GM18520 (cell line): Measurements from ENCODE around the gene FAM89B.
A peak's percentile ranks its signal among the peaks of the same experiment; 100 is the strongest.

Source experiments
- ATAC-seq: cut with Tn5 transposase; IDR thresholded peaks from one replicate; pipeline ENCODE4 v1.9.1; 2021; ENCODE audit not compliant: unreplicated experiment

FAM89B gene

DNA sequence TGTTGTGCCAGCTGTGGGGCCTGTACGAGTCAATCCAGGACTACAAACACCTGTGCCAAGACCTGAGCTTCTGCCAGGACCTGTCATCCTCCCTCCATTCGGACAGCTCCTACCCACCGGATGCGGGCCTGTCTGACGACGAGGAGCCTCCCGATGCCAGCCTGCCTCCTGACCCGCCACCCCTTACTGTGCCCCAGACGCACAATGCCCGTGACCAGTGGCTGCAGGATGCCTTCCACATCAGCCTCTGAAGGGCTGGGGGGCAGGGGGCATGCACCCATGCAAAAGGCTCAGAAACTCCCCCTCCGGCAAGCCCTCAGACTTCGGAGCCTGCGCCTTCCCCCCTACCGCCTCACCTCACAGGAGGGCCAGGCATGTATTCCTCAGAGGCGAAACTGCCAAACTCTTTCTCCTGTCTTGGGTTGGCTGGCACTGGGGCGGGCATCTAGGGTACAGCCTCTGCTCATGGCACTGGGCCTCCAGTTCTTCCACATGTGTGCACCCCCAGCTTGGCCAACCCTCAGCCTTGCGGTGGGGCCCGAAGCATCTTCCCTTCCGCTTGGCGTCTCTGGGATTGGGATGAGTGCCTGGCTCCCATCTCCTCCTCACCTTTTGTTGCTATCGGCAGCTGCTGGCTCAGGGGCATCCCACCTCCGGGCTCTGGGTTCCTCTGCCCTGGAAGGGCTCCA lies 1.2 kb downstream of the FAM89B start:
- ATAC-seq = no peak

DNA sequence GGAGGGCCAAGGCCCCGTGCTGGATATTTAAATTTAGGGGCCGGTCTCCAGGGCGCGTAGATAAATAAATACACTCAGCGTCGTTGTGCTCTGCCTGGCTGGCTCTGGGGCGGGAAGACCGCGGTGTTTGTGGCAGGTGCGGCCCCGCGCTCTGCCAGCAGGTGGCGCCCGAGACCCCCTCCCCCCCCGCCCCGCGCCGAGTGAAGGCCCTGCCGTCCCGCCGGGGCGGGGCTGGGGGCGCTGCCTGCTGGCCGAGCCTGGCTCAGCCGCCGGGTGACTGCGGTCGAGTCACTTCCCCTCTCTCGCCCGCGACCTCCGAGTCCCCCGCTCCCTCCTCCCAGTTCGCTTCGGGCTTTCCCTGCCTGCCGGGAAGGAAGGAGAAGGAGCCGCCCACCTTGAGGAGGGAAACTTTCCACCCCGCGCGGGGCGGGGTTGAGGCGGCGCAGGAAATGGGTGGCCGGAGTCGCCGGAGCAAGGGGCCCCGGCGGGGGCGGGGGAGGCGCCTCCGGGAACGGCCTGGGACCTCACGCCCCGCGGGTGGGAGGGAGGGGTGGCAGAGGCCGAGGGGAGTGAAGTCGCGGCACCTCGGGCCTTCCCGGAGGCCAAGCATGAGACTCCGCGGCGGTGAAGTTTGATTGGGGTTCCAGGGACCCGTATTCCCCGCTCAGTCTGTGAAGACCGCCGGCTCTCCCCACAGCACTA lies 1.9 kb downstream of the FAM89B start:
- ATAC-seq = peak; percentile 24

DNA sequence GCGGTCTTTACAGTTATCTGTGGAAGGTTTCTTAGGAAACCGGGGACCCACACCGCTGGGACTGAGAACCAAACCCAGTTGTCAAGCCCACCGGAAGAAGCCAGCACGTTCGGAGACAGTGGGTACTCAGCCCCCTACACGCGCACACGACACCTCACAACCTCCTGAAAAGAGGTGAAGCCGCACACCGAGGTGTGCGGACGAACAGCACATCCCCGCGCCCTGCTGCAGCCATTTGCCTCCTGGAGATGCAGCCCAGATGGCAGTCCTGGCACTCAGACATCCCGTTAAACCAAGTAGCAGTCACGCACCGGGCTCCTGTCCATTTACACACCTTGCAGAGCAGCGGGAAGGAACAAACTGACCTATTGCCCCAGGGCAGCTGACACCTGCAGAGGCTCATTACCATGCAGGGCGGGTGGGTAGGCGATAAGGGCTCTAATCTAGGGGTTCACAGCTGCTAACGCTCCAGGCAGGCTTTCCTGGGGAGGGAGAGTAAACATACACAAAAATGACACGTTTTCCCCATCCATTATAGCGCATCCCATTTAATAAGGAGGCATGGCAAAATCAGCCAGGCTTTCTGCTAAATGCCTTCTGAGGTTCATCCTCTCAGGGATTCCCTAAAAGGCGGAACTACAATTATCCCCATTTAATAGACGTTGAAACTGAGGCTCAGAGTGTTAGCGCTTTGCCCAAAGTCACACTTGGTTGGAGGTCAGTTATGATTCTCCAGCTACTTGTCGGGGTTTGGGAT lies 2.7 kb downstream of the FAM89B start:
- no peak for ATAC-seq

DNA sequence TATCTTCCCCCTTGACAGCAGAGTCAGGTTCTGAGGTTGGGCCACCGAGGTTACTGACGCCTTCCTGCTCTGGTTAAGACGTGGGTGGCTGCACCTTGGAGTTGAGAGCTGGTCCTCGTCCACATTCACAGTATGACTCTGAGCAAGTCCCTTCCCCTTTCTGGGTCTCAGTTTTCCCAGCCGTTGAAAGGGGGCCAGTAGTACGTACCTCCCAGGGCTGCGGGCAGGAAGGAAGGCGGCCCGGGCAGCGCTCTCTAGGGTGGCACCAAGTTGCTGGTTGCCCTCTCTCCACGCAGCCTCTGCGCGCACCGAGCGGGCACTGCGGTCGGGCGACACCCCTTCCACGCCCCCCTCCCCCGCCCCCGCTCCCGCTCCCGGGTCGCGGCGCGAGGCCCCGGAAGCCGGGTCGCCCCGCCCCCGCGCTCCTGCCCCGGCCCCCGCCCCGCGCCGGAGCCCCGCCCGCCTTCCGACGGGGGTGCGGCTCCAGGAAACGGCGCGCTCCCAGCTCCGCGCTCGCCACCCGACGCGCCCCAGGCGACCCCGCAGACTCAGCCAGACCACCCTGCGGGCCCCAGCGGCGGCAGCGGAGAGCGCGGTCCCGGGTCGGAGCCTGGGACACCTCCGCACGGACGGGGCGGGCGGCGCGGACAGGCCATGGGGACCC lies 3.4 kb downstream of the FAM89B start, which contains the start of gene EHBP1L1:
EHBP1L1 (plus strand) TSS at position 486 of the 664 bp plus-strand sequence. CDS start 250 bp downstream, outside the sequence.
- no peak for ATAC-seq

DNA sequence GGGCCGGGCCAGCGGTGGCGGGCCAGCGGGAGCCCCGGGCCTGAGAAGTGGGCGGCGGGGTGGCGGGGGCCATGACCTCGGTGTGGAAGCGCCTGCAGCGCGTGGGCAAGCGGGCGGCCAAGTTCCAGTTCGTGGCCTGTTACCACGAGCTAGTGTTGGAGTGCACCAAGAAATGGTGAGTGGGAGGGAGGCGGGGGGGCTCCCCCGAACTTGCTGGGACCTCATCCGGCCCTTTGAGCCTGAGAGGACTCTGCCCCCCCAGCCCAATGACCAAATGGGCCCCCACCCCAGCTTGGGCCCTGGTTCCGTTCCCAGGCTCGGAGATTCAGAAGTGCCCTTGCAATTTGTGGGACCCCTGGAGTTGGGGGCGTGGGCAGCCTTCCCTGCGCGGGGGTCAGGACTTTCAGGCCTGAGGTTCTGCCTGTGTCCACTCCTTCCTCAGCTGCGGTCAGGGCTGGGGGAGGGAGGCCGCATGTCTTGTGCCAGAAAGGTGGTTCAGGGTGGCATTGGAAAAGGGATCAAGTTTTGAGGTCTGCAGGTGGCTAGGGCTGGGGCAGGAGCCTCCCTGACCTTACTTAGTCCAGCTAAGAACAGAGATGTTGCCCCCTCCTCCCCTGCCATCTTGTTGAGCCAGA lies 4.0 kb downstream of the FAM89B start:
- ATAC-seq = no peak

DNA sequence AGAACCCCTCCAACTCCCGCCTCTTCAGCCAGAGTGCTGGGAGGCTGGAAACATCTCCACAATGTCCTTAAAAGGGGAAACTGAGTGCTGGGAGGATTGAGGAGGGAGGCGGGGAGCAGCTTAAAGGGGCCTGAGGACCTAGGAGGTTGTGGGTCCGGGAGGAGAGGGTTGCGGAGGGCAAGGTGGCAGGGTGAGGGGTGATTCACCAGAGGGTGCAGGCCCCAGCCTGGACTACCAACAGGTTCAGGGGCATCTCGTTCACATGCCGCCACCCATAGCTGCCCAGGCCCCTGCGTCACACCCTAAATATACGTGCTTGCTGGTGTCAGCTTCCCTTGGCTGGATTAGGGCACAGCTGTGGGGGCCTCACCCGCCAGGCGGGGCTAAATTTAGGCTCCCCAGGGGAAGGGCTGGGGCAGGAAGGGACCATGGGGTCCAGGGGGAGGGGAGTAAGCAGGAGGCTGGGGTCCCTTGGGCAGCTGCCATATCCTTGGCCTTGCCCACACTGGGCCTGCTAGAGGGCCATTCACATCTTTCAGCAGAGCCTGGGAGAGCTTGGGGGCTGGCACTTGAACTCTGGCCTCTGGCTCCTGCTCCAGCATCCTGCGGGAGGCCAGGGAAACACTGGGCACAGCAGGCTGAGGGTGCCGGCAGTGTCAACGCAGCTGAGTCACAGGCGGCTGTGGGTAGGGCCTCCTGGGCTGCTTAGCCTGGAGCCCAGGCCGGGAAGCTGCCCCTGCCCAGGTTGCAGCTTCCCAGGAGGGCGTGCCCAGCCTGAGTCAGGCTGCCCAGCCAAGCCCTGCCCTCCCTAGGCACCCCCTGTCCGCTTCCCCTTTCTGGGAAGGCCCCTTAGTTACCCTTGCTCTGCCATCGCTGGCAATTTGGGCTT lies 4.8 kb downstream of the FAM89B start:
- ATAC-seq = no peak

DNA sequence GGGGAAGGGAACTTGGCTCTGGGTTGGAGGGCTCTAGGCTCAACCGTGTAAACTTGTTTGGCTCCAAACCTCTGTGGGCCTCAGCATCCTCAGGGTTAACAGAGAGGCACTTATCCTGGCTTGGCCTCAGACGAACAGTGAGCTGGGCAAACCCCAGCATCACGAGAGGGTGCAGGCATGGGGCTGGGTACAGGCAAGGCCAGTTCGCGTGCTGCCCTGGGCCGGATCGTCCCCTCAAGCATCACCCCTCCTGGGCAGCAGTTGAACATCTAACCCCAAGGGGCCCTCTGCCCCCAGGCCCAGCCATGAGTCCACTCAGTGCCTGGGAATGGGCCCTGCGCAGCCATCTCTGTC lies 5.4 kb downstream of the FAM89B start:
- no peak for ATAC-seq

DNA sequence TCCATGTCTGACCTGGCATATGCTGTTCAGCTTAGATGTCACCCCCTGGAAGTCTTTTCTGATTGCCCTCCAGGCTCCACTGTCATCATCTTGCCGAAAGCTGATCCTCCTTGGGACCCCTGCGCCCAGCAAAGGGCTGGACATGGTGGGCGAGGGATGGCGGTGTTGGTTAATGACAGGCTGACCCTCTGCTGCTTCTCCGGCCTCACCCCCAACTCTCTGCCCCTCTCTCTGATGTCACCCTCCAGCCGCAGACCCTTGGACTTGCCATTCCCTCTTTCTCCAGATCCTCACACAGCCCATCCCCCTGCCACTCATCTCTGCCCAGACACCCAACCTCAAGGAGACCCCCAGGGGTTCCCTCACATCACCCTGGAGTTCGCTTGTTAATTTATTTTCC lies 5.8 kb downstream of the FAM89B start:
- ATAC-seq = no peak

DNA sequence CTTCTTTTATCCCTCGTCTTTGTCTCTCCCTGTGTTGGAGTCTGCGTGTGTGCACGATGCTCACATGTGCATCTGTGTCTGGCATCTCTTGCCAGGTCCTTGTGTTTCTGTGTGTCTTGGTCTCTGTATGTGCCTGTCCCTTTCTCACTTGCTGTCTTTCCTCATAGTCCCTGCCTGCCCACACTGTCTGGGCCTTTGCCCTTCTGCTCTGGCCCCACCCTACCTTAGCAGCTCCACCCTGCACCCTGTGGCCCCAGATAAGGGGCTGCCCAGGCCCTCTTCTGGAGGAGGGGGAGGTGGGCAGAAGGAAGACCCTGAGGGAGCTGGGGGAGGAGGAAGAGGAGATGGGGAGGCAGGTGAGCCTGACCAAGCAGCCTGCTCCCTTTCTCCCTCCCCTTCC lies 6.3 kb downstream of the FAM89B start:
- no peak for ATAC-seq

DNA sequence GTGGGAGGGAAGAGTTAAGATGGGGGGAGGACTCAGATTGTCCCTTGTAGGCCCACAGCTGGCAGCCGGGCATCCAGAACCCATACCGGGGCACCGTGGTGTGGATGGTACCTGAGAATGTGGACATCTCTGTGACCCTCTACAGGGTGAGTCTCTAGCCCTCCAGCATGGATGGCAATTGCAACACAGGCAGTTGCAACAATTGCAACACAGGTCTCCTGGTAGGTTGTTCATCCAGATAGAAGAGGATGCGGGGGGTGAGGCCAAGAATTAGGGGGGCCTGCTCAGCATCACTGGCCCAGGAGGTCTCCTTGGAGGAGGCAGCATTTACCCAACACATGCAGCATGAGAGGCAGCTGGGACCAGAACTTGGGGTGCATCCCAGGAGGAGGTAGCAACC lies 7.0 kb downstream of the FAM89B start:
- ATAC-seq = no peak

DNA sequence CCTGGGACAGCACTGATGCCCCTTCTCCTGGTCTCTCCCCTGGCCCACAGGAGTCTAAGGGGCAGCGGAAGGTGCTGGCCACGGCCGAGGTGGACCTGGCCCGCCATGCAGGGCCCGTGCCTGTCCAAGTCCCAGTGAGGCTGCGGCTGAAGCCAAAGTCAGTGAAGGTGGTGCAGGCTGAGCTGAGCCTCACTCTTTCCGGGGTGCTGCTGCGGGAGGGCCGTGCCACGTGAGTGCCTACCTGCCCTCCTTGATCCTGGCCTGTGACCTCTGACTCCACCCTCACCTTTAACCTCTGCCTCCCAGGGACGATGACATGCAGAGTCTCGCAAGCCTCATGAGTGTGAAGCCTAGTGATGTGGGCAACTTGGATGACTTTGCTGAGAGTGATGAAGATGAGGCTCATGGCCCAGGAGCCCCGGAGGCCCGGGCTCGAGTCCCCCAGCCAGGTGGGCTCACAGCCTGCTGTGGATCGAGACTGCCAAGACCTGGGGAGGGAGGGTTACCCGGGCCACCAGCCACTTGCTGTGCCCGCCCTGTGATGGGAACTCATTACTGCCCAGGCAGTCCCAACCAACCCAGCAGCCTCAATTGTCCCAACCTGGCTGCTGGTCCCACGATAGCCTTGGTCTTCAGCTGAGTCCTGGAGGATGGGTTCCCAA lies 7.8 kb downstream of the FAM89B start:
- ATAC-seq = no peak

DNA sequence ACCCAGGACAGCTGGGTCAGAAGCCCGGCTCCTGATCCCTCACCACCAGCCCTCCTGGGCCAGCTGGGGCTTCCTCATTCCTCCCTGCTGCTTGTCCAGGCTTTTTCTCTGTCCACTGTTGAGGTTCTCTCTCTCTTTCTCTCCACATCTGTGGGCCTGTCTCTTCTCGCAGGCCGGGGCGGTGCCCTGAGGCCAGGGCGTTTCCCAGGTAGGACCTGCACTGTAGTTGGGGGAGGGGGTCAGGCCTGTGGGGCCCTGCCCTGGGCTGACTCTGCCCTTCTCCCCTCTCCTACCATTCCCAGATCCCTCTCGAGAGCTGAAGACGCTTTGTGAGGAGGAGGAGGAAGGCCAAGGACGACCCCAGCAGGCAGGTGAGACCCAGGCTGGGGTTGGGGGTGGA lies 8.4 kb downstream of the FAM89B start:
- ATAC-seq = no peak

DNA sequence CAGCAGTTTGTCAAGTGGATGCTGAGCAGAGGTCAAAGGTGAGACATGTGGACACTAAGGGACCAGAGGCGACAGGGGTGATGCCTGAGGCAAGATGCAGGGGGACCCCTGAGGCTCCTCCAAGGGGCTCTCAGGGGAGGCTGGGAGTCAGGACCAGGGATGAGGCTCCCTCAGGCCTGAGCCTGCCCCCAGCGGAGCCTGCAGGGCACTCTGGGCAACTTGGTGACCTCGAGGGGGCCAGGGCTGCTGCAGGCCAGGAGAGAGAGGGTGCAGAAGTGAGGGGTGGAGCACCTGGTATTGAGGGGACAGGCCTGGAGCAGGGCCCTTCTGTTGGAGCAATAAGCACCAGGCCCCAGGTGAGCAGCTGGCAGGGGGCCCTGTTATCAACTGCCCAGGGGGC lies 9.6 kb downstream of the FAM89B start:
- ATAC-seq = no peak

DNA sequence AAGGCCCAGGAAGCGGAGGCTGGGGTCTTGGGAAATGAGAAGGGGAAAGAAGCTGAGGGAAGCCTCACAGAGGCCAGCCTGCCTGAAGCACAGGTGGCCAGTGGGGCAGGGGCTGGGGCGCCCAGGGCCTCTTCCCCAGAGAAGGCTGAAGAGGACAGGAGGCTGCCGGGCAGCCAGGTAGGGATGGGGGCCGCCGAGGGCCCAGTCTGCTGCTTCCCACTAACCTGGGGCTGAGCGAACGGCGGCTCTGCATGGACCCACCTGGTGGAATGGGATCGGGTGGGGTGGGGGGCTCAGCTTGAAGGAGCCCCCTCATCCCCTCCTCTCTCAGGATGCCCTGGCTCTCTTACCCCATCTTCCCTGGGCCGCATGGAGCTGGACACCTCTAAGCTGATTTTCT lies 11.3 kb downstream of the FAM89B start:
- no peak for ATAC-seq

DNA sequence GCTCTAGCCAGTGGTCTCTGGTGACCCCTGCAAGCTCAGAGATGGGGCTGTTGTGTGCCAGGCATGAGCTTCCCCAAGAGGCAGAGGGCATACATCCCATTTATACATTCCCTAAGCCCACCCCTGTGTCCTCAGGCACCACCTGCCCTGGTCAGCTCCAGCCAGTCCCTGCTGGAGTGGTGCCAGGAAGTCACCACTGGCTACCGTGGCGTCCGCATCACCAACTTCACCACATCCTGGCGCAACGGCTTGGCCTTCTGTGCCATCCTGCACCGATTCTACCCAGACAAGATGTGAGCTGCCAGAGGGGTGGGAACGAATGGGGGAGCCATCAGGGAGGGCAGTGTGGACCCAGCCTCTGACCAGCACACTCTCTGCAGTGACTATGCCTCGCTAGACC lies 11.8 kb downstream of the FAM89B start:
- no peak for ATAC-seq

DNA sequence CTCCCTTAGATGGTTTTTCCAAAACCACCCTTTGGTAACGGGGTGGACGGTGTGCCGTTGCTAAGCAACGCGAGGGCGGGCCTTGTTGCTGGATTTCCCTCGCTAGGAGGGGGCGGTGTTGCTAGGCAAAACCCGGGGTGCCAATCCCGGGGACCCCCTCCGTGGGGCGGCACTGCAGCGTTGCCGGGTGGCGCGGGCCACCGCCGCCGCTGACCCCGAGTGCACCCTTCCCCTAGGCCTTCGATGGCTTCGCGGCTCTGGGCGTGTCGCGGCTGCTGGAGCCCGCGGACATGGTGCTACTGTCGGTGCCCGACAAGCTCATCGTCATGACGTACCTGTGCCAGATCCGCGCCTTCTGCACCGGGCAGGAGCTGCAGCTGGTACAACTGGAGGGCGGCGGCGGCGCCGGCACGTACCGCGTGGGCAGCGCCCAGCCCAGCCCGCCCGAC lies 12.4 kb downstream of the FAM89B start:
- ATAC-seq = no peak

DNA sequence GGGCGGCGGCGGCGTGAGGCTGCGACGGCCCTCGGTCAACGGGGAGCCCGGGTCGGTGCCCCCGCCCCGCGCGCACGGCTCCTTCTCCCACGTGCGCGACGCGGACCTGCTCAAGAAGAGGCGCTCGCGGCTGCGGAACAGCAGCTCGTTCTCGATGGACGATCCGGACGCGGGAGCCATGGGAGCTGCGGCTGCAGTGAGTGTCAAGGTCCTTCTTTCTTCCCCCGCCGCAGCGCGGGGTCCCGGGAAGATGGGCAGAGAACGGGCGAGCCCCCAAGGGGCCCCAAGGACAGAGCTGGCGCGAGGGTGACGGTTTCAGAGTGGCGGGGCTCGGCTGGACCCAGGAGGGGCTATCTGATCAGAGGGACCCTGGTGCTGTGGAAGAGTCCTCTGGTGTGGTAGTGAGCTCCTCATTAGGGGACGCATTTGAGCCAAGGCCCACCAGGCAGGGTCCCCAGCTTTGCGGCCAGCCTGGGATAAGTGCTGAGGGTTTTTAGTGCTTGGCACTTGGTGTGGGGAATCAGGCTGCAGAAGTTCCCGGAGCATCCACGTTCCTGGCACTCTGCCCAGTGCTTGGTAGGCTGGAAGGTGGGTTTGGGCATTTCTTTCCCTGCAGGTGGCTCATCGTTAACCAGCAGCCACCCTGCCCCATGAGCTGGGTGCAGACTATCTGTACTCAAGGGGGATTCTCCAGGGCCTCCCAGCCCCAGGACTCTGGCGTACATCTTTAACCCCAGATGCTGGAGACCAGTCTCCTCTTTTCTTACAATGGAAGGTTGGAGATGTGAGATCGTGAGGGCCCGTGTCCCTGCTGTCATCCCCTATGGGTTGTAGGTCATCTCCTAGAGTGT lies 13.3 kb downstream of the FAM89B start:
- ATAC-seq = no peak

DNA sequence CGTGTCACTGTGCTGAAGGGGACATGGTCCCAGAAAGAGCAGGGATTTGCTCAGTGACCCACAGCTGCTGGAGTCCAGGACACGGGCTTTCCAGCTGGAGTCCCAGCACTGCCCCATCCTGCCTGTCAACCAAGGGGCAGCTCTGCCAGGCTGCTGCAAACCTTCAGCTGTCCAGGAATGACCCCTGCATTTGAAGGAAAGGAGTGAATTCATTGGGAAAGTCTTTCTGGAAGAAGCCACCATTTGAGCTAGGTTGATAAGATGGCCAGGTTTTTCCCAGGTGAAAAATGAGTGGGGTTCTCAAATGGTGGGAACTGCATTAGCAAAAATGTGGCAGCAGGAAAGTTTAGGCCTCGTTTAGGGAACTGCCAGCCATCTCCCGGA lies 13.9 kb downstream of the FAM89B start:
- ATAC-seq = no peak

DNA sequence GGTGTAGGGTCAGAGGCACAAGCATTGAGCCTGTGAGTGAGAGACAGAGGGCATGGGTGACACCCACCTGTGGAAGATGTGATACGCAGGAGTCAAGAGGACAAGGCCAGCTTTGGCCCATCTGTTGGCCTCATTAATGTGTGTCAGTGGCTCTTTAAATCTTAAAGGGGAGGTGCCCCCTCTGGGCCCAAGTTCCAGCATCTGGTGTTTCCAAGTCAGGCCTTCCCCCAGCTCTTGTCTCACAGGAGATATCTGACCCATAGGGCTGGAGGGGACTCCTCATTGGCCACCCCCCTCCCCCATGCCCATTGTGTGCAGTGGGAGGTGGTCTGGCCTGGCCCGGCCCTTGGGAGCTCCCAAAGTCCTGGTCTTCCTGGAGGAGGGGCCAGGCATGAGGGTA lies 14.3 kb downstream of the FAM89B start:
- ATAC-seq = no peak
